ENCODE data around the gene VTCN1. TPM values are rescaled to one million over a fixed set of nuclear protein-coding genes. Genes with fewer than 3 reads are reported as not detected.

The VTCN1 gene
- total RNA-seq, 1 donor from 2014 or later: 1.2 TPM

- TF ChIP-seq, protein P1, sequence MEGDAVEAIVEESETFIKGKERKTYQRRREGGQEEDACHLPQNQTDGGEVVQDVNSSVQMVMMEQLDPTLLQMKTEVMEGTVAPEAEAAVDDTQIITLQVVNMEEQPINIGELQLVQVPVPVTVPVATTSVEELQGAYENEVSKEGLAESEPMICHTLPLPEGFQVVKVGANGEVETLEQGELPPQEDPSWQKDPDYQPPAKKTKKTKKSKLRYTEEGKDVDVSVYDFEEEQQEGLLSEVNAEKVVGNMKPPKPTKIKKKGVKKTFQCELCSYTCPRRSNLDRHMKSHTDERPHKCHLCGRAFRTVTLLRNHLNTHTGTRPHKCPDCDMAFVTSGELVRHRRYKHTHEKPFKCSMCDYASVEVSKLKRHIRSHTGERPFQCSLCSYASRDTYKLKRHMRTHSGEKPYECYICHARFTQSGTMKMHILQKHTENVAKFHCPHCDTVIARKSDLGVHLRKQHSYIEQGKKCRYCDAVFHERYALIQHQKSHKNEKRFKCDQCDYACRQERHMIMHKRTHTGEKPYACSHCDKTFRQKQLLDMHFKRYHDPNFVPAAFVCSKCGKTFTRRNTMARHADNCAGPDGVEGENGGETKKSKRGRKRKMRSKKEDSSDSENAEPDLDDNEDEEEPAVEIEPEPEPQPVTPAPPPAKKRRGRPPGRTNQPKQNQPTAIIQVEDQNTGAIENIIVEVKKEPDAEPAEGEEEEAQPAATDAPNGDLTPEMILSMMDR (conservative IDR thresholded peaks at IDR 0.05; ENCODE audit: low read depth, low read length): no peak
- no peak for DNase-seq (ENCODE audit: low read depth)
- H3K4me3 ChIP-seq (ENCODE audit: low read depth, low read length): no peak overlapping the region
These were observed 94.5 kb downstream of the VTCN1 start for GRCh38 chr1:117116090-117116783.

DNA sequence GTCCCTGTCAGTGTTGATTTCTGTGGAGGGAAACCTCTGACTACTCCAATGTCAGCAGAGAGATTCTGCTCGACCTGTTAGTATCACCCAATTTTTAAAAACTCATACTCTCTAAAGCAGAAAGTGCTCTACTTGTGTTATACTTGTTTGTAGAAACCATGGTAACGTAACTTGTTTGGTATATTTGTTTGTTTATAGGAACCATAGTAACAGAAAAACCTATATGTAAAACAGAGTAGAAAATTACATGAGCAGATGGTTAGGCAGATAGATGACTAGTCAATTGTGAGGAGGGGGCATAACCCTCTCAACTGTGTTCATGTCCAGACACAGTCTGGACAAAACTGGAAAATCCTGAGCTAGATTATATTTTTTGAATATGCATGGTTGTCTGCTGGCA lies 95.8 kb downstream of the VTCN1 start:
- TF ChIP-seq, protein P1 (conservative IDR thresholded peaks at IDR 0.05; ENCODE audit: low read depth, low read length): no peak
- DNase-seq (ENCODE audit: low read depth): no peak
- H3K4me3 ChIP-seq (ENCODE audit: low read depth, low read length): no peak overlapping the region

DNA sequence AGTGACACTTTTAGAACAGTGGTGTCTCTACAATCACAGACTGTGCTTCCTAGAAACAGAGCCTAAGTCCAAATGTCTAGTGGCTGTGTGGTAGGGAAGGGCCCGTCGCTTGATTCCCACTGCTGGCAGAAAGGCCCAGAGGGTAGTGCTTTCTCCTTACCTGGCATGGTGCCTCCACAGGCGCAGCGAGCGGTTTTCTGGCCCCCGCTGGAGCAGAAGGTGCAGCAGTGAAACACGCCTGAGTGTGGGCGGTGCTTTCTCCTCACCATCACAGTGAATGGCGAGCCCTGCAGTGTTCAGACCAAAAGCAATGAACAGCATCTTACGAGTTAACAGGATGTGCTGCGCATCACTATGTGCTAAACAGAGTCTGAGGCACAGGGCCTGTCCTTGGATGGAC lies 97.5 kb downstream of the VTCN1 start:
- DNase-seq (ENCODE audit: low read depth): no peak
- no peak overlapping the region for H3K4me3 ChIP-seq (ENCODE audit: low read depth, low read length)
- TF ChIP-seq, protein P1 (conservative IDR thresholded peaks at IDR 0.05; ENCODE audit: low read depth, low read length): no peak

GRCh38 chr1:117112047-117112717 lies 98.5 kb downstream of the VTCN1 start:
- H3K4me3 ChIP-seq (ENCODE audit: low read depth, low read length): no peak overlapping the region
- TF ChIP-seq, protein P1 (conservative IDR thresholded peaks at IDR 0.05; ENCODE audit: low read depth, low read length): no peak
- no peak for DNase-seq (ENCODE audit: low read depth)

DNA sequence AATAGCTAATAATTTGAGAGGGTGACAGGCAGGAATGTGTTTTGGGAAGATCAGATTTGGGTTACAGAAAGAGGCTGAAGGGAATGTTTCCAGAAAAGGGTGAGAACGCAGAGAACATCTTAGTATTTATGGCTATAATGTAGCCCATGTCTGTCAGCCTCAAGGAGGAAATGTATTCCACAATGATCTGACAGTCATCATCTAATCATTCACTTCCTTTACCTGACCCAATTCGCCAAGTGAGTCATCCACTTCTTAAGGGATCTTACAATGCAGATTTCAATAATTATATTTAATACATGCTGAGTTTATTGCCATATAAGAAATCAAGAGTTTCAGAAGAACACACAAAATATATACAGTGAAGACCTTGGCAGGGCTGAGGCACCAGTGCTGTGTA lies 100.0 kb downstream of the VTCN1 start:
- no peak for DNase-seq (ENCODE audit: low read depth)
- no peak overlapping the region for H3K4me3 ChIP-seq (ENCODE audit: low read depth, low read length)
- TF ChIP-seq, protein P1 (conservative IDR thresholded peaks at IDR 0.05; ENCODE audit: low read depth, low read length): no peak

DNA sequence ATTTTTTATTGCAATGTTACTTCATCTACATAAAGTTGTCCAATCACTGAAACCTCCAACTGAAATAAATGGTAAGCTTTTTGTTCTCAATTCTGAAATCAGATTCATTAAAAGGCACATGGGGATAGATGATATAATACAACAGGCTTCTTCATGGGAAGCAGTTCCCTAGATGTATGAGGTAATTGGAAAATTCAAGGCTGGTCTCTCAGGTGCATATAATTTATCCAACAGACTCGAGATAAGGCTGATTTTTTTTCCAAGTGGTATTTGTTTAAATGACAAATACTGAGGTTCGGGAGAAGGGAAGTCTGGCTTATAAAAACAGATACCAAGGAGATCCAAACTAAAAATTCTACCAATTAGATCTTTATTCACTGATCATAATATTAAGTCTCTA lies 103.4 kb downstream of the VTCN1 start:
- no peak overlapping the region for H3K4me3 ChIP-seq (ENCODE audit: low read depth, low read length)
- DNase-seq (ENCODE audit: low read depth): no peak
- TF ChIP-seq, protein P1 (conservative IDR thresholded peaks at IDR 0.05; ENCODE audit: low read depth, low read length): no peak

DNA sequence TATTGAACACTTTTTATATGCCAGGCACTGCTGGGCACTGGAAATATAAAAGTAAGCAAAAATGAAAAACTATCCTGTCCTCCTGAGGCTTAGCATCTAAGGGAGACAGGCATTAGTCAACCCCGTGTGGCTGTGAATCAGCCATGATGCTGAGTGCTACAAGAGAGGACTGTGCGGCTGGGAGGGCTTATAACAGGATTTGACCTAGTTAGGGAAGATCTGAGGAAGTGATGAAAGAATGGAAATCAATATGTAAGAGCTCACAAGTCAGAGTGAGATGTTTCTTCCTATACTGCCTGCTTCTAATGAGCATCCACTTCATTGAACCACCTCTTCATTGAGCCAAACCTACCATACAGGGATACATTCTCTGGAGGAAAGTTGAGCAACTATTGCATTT lies 104.2 kb downstream of the VTCN1 start:
- DNase-seq (ENCODE audit: low read depth): no peak
- TF ChIP-seq, protein P1 (conservative IDR thresholded peaks at IDR 0.05; ENCODE audit: low read depth, low read length): no peak
- no peak overlapping the region for H3K4me3 ChIP-seq (ENCODE audit: low read depth, low read length)

All from epithelial cell of proximal tubule (primary cell).